GM12873 (cell line): ENCODE results near the gene HEG1.

Source experiments
- TF ChIP-seq, protein P1 (sequence below): IDR thresholded peaks from 2 replicates; pipeline ENCODE4 v1.5.1; 2012; ENCODE audit warnings: low read depth, mild to moderate bottlenecking, moderate library complexity, low read length, control low read depth; ENCODE audit not compliant: insufficient read depth; ENCODE audit errors: missing control alignments

The HEG1 gene

DNA sequence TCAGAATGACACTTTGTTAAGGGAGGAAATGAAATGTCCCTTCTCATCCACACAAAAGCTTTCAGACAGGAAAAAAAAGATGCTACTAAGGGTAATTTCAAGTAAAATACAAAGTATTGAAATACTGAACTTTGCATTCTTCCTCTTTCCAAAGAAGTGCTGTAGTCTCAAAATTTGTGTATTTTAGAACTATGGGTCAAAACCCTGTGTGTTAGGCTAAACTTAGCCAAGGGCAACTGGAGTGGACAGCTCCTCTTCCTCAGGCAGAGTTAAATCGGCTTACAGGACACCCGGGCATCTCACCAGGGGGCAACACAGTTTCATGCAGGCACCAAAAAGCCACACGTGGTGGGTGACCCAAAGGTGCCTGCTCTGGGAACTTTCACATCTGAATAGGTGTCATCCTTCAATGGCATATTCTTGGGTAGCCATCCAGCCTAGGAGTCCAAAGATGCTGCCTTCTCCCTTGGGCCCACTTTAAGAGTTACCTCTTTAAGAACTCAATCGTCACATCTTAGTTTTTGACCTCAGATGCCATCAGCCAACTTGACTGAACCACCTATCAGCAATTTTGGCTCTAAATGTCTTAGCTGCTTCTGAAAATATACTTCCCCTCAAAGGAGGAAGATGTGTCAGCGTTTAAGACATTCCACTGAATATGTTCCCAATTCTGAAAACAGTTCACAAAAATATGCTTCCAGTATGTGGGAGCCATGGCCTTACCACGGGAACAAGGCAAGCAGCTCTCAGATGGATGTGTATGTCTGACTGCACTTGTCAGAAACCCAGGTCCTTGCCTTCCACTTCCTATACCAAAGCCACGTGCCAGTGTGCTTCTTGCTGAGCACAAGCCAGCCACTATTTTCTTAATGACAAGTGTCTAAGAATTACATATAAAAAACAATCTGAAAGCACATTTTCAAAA, 89.0 kb downstream of the HEG1 start:
- TF ChIP-seq, protein P1, sequence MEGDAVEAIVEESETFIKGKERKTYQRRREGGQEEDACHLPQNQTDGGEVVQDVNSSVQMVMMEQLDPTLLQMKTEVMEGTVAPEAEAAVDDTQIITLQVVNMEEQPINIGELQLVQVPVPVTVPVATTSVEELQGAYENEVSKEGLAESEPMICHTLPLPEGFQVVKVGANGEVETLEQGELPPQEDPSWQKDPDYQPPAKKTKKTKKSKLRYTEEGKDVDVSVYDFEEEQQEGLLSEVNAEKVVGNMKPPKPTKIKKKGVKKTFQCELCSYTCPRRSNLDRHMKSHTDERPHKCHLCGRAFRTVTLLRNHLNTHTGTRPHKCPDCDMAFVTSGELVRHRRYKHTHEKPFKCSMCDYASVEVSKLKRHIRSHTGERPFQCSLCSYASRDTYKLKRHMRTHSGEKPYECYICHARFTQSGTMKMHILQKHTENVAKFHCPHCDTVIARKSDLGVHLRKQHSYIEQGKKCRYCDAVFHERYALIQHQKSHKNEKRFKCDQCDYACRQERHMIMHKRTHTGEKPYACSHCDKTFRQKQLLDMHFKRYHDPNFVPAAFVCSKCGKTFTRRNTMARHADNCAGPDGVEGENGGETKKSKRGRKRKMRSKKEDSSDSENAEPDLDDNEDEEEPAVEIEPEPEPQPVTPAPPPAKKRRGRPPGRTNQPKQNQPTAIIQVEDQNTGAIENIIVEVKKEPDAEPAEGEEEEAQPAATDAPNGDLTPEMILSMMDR, result no peak

- TF ChIP-seq, protein P1, result no peak
Observed at GRCh38 chr3:124965413-124965812, 90.4 kb downstream of the HEG1 start.

- TF ChIP-seq, protein P1, result no peak
Observed at GRCh38 chr3:124964387-124964786, 91.4 kb downstream of the HEG1 start.

GRCh38 chr3:124963755-124964154, 92.0 kb downstream of the HEG1 start:
- TF ChIP-seq, protein P1, result no peak

GRCh38 chr3:124962403-124962940, 93.3 kb downstream of the HEG1 start:
- TF ChIP-seq, protein P1, result no peak

DNA sequence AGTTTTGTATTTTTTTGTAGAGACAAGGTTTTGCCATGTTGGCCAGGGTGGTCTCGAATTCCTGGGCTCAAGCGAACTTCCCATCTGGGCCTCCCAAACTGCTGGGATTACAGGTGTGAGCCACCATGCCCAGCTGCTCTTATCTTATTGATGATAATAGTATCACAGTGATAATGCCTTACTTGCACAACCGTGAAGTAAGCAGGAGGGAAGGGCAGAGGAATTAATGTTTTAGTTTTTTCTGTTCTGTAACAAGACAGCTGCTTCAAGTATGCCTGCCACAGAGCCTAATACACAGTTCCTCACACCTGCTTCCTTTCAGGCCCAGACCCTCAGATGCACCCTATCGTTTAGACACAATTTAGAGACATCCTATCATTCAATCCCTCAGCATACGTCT, 95.1 kb downstream of the HEG1 start:
- TF ChIP-seq, protein P1, result no peak

GRCh38 chr3:124960105-124960504, 95.7 kb downstream of the HEG1 start:
- TF ChIP-seq, protein P1, result no peak
